Measurements from ENCODE around the gene POLR1D. TPM values are rescaled to one million over a fixed set of nuclear protein-coding genes. Genes with fewer than 3 reads are reported as not detected.
A peak's percentile ranks its signal among the peaks of the same experiment; 100 is the strongest.

Gene POLR1D, protein sequence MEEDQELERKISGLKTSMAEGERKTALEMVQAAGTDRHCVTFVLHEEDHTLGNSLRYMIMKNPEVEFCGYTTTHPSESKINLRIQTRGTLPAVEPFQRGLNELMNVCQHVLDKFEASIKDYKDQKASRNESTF
- total RNA-seq (100 to 1,000 TPM; 111 to 176 (median 133) TPM), polyA plus RNA-seq (100 to 1,000 TPM; 136 to 137 TPM), total RNA-seq (102 reads per million, percentile 85 among the genes with 10 or more reads in this experiment)

DNA sequence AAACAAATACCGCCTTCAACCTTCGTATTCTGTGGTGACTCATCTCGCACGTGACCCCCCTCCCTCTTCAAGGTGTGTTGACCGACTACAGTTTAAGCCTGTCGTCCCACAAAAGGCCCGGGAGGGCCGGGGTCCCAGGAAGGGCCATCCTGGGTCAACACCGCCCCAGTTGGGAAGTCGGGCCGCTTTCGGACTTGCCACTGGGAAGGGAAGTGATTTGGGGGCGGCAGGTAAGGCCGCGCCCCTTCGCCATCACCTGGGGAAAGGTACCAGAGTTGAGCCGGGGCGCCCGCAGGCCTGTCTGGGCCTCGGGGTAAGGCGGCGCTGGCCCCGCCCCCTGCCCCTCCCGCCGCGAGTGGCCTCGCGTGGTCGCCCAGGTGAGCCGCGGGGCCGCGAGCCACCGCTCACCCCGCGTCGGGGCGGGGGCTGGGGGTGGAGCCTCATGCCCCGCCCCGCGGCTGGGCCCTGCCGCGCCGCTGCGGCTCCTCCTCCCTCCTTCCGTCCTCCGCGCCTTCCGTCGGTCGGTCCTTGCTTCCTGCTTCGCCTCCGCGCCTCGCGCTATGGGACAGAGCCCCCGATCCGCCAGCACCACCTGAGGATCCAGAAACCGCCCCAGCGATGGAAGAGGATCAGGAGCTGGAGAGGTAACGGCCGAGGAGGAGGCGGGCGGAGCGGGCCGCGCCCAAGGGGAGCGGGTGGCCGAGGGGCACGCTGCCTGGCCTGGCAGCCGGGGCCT is at the start of gene POLR1D:
Gene POLR1D, plus strand, starts transcription at position 527 of the 736 bp plus-strand sequence. Its CDS starts 92 bp downstream, at position 619.
- ChIA-PET POLR2A (interaction anchor here (0.8 to 6.3 kb wide), 18 partner anchors 13 to 381 kb away, joined by 3 to 86 read pairs (median 4); partner anchors contain the start of genes GTF3A, MTIF3 and RPL21), CTCF (interaction anchor here (0.9 to 1.5 kb wide), 4 partner anchors 170 to 247 kb away, joined by 3 to 10 read pairs (median 4); no protein-coding TSS in a partner anchor)
- Mint-ChIP-seq H3K9me3 (peaks cover 0 to 2% (median 0%) of the 10 kb centered on the region in 11 donors), H3K4me1 (peaks cover 49 to 75% (median 69%) of the 10 kb centered on the region in 7 donors), H3K4me3 (peak within 1 kb of the TSS; percentile 90 to 97 (median 96)), H3K27me3 (no peaks in the 10 kb centered on the region), H3K27ac (peak within 1 kb of the TSS; percentile 87 to 98 (median 97)), H3K36me3 (peaks cover 0 to 32% (median 27%) of the 10 kb centered on the region in 5 donors)
- H3K4me1 ChIP-seq (ENCODE audit: control insufficient read depth in 2 of 2, insufficient read depth in 2 of 2, low read length in 2 of 2) = peaks cover 32 to 37% of the 10 kb centered on the region in 2 donors
- peak; percentile 70 to 90 (median 84) for DNase-seq
- peak within 1 kb of the TSS; percentile 97 for H3K27ac ChIP-seq (ENCODE audit: low read depth, low read length)
- intact Hi-C loops (cut with micrococcal nuclease) = loop anchor here (1.0 to 10.0 kb wide), 17 partner anchors 36 to 1437 kb away; partner anchors contain the start of genes RPL21 (in 2 of the 2), CDK8 (in 1 of the 2), GTF3A (in 1 of the 2) and RASL11A (in 1 of the 2)
- peaks cover 0 to 4% (median 3%) of the 10 kb centered on the region in 3 experiments for H3K36me3 ChIP-seq (ENCODE audit: control insufficient read depth in 2 of 3, insufficient read depth in 3 of 3, low read length in 3 of 3)
- H3K4me3 ChIP-seq (ENCODE audit: low read length) = peak within 1 kb of the TSS; percentile 95
- H3K27me3 ChIP-seq (ENCODE audit: control insufficient read depth in 2 of 2, insufficient read depth in 2 of 2, low read length in 2 of 2) = no peaks in the 10 kb centered on the region
- peak; percentile 81 for ATAC-seq
- H3K9me3 ChIP-seq (ENCODE audit: control insufficient read depth in 2 of 3, low read length in 3 of 3) = no peaks in the 10 kb centered on the region

DNA sequence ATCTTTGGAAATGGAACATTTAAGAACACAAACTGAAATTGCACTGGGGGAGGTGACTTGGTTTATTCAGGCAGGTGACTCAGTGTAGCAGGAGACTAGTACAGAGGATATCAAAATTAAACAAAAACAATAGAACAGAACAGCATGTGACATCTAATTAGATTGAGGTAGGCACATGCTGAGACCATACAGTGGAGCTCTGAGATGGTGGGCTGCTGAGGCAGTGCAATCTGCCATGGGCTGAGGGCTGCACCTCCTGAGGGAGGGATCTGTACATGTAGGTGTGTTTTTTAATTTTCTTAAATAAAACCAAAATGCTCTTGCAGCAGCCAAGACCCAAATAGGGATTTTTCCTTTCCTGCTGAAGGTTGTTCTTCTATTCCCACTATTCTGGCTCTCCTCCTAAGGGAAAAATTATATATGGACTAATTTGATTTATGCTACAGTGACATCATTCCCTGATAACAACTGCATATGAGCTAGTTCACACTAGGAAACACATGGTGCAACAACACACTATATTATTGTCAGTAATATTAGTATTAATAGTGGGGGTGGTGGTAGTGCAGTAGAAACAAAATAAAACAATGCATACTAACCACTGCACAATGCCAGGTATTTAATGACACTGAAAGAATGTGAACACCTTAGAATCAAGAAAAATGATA is 49.3 kb upstream of the POLR1D start:
- H3K4me3 ChIP-seq (ENCODE audit: low read length) = no peak overlapping the region
- Mint-ChIP-seq H3K36me3 (peaks cover 8 to 52% (median 10%) of the 10 kb centered on the region in 5 donors), H3K9me3 (no peaks in the 10 kb centered on the region), H3K4me3 (no peak overlapping the region), H3K27me3 (no peaks in the 10 kb centered on the region), H3K4me1 (peaks cover 12 to 25% (median 17%) of the 10 kb centered on the region in 7 donors), H3K27ac (peak overlapping the region in 1 of 9 donors; percentile 10)
- DNase-seq (no peak), ATAC-seq (no peak)
- ChIA-PET POLR2A (no interaction called here), CTCF (no interaction called here)
- H3K27ac ChIP-seq (ENCODE audit: low read depth, low read length) = no peak overlapping the region
- H3K27me3 ChIP-seq (ENCODE audit: control insufficient read depth in 2 of 2, insufficient read depth in 2 of 2, low read length in 2 of 2) = no peaks in the 10 kb centered on the region
- H3K9me3 ChIP-seq (ENCODE audit: control insufficient read depth in 2 of 3, low read length in 3 of 3) = no peaks in the 10 kb centered on the region
- H3K36me3 ChIP-seq (ENCODE audit: control insufficient read depth in 2 of 3, insufficient read depth in 3 of 3, low read length in 3 of 3) = peaks cover 0 to 5% (median 0%) of the 10 kb centered on the region in 3 experiments
- intact Hi-C loops (cut with micrococcal nuclease) = no loop called here
- H3K4me1 ChIP-seq (ENCODE audit: control insufficient read depth in 2 of 2, insufficient read depth in 2 of 2, low read length in 2 of 2) = no peaks in the 10 kb centered on the region

DNA sequence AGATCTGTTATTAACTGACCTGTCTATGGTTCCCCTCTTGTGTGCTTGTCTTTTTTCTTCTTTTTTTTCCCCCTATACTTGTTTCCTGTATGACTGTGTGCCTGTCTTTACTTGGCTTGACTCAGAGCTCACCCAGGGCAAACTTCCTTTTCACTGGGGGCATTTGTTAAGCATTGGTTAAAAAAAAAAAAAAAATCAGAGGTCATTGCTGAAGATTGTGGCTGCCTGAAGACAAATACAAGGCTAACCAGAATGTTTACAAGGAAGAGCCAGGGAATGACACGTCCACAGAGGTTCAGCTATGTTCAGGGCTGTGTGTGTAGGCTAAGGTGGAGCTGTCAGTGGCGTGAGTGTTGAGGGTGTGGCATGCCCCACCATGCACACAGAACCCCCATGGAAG is 48.4 kb upstream of the POLR1D start:
- Mint-ChIP-seq H3K27me3 (no peaks in the 10 kb centered on the region), H3K27ac (peak overlapping the region in 1 of 9 donors; percentile 10), H3K36me3 (peaks cover 9 to 58% (median 13%) of the 10 kb centered on the region in 5 donors), H3K9me3 (no peaks in the 10 kb centered on the region), H3K4me3 (no peak overlapping the region), H3K4me1 (peaks cover 12 to 29% (median 18%) of the 10 kb centered on the region in 7 donors)
- POLR2A ChIA-PET = interaction anchor here (0.5 kb wide), 1 partner anchor 16 kb away, joined by 4 read pairs; no protein-coding TSS in a partner anchor
- CTCF ChIA-PET = no interaction called here
- H3K27me3 ChIP-seq (ENCODE audit: control insufficient read depth in 2 of 2, insufficient read depth in 2 of 2, low read length in 2 of 2) = no peaks in the 10 kb centered on the region
- H3K4me1 ChIP-seq (ENCODE audit: control insufficient read depth in 2 of 2, insufficient read depth in 2 of 2, low read length in 2 of 2) = no peaks in the 10 kb centered on the region
- H3K9me3 ChIP-seq (ENCODE audit: control insufficient read depth in 2 of 3, low read length in 3 of 3) = no peaks in the 10 kb centered on the region
- H3K4me3 ChIP-seq (ENCODE audit: low read length) = no peak overlapping the region
- ATAC-seq = no peak
- no peak for DNase-seq
- H3K27ac ChIP-seq (ENCODE audit: low read depth, low read length) = no peak overlapping the region
- intact Hi-C loops (cut with micrococcal nuclease) = no loop called here
- peaks cover 0 to under 1% (median 0%) of the 10 kb centered on the region in 3 experiments for H3K36me3 ChIP-seq (ENCODE audit: control insufficient read depth in 2 of 3, insufficient read depth in 3 of 3, low read length in 3 of 3)

DNA sequence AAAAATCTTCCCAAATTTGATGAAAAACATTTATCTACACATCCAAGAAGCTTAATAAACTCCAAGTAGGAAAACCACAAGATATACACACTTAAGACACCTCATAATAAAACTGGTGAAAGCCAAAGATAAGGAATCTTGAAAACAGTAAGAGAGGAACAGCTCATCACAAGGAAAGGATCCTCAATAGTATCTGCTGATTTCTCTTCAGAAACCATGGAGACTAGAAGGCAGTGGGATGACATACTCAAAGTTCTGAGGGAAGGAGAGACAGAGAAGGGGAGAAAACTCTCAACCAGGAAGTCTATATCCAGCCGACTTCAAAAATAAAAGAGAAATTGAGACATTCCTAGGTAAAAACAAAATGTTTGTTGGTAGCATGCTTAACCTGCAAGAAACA is 47.0 kb upstream of the POLR1D start:
- H3K36me3 Mint-ChIP-seq = peaks cover 9 to 52% (median 19%) of the 10 kb centered on the region in 5 donors
- Histone ChIP-seq H3K36me3 (ENCODE audit: control insufficient read depth in 2 of 3, insufficient read depth in 3 of 3, low read length in 3 of 3) (no peaks in the 10 kb centered on the region), H3K27me3 (ENCODE audit: control insufficient read depth in 2 of 2, insufficient read depth in 2 of 2, low read length in 2 of 2) (no peaks in the 10 kb centered on the region), H3K4me1 (ENCODE audit: control insufficient read depth in 2 of 2, insufficient read depth in 2 of 2, low read length in 2 of 2) (no peaks in the 10 kb centered on the region), H3K4me3 (ENCODE audit: low read length) (no peak overlapping the region), H3K27ac (ENCODE audit: low read depth, low read length) (no peak overlapping the region), H3K9me3 (ENCODE audit: control insufficient read depth in 2 of 3, low read length in 3 of 3) (no peaks in the 10 kb centered on the region)
- H3K4me3 Mint-ChIP-seq = no peak overlapping the region
- ATAC-seq (no peak), DNase-seq (no peak)
- ChIA-PET POLR2A (no interaction called here), CTCF (no interaction called here)
- H3K27ac Mint-ChIP-seq = peak overlapping the region in 1 of 9 donors; percentile 4
- H3K4me1 Mint-ChIP-seq = peaks cover 12 to 29% (median 18%) of the 10 kb centered on the region in 7 donors
- no peaks in the 10 kb centered on the region for H3K9me3 Mint-ChIP-seq
- intact Hi-C loops (cut with micrococcal nuclease) = loop anchor here in 1 of 2 donors (5.0 kb wide), 1 partner anchor 43 kb away; no protein-coding TSS in a partner anchor
- no peaks in the 10 kb centered on the region for H3K27me3 Mint-ChIP-seq

DNA sequence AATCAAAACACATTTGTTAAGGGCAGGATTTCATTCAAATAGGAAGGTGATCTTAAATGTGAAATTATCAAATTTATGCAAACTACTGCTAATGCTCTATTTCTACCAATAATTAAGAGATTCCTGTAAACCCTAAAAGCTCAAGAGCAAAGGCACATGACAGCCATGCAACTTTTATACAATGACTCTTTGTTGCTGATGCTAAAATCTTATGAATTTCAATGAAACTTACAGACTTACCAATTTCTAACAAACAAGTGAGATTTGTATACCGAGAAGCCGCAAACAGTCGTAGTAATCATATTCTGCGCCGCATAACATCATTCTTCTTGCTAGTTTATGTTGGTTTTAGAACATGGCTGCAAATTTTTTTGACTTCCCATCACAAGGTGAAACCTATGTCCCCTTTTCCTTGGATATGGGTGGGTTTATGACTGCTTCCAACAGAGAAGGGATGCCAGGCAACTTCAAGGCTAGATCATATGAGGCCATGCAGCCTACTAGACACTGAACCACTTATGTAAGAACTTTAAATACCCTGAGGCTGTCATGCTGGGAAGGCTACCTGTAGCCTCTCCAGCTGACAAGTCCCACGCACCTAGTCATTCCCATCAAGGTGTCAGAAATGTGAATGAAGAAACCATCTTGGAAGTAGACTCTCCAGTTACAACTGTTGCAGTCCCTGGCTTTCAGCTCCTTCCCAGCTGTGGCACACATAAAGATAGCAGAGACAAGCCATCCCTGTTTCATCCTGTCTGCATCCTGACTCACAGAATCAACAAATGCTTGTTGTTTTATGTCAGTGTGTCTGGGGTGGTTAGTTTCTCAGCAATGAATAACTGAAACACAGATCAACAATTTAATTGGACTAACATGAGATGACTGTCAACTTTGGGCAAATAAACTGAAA is 43.3 kb upstream of the POLR1D start:
- ATAC-seq = no peak

More for the DNA sequence above, 43.3 kb upstream of the POLR1D start:
- ChIA-PET CTCF (no interaction called here), POLR2A (no interaction called here)
- no peaks in the 10 kb centered on the region for H3K9me3 Mint-ChIP-seq
- H3K27me3 ChIP-seq (ENCODE audit: control insufficient read depth in 2 of 2, insufficient read depth in 2 of 2, low read length in 2 of 2) = no peaks in the 10 kb centered on the region
- peak overlapping the region in 1 of 9 donors; percentile 29 for H3K27ac Mint-ChIP-seq
- intact Hi-C loops (cut with micrococcal nuclease) = loop anchor here in 1 of 2 donors (5.0 kb wide), 1 partner anchor 39 kb away; no protein-coding TSS in a partner anchor
- no peak overlapping the region for H3K27ac ChIP-seq (ENCODE audit: low read depth, low read length)
- no peaks in the 10 kb centered on the region for H3K9me3 ChIP-seq (ENCODE audit: control insufficient read depth in 2 of 3, low read length in 3 of 3)
- no peak overlapping the region for H3K4me3 ChIP-seq (ENCODE audit: low read length)
- peaks cover 9 to 36% (median 24%) of the 10 kb centered on the region in 7 donors for H3K4me1 Mint-ChIP-seq
- no peak overlapping the region for H3K4me3 Mint-ChIP-seq
- no peaks in the 10 kb centered on the region for H3K36me3 ChIP-seq (ENCODE audit: control insufficient read depth in 2 of 3, insufficient read depth in 3 of 3, low read length in 3 of 3)
- H3K36me3 Mint-ChIP-seq = peaks cover 9 to 55% (median 22%) of the 10 kb centered on the region in 5 donors
- peaks cover 0 to 2% of the 10 kb centered on the region in 2 donors for H3K4me1 ChIP-seq (ENCODE audit: control insufficient read depth in 2 of 2, insufficient read depth in 2 of 2, low read length in 2 of 2)
- no peak for DNase-seq
- no peaks in the 10 kb centered on the region for H3K27me3 Mint-ChIP-seq
